Smooth muscle cell (in vitro differentiated cells): Measurements from ENCODE around the gene CLDN5. TPM values are rescaled to one million over a fixed set of nuclear protein-coding genes. Genes with fewer than 3 reads are reported as not detected.

Experiments used
- DNase-seq: peaks from one replicate; lab custom pipeline; 2025; ENCODE audit not compliant: unreplicated experiment; lab: John Stamatoyannopoulos, UW
- H2AFZ ChIP-seq: fragments of 200-600 bp; sonication (generic); 2 replicates; pipeline ENCODE4 v1.6.0; 2016; ENCODE audit warnings: antibody characterized with exemption, low read depth, mild to moderate bottlenecking
- H3F3A ChIP-seq: fragments of 200-600 bp; sonication (generic); 2 replicates; pipeline ENCODE4 v1.6.0; 2017; ENCODE audit warnings: antibody characterized with exemption, low read depth
- H3K27ac ChIP-seq: fragments of 200-600 bp; sonication (generic); 2 replicates; pipeline ENCODE4 v1.5.1; 2016; ENCODE audit warnings: low read depth, mild to moderate bottlenecking
- H3K27me3 ChIP-seq: fragments of 200-600 bp; sonication (generic); 2 replicates; pipeline ENCODE4 v1.6.1; 2016; ENCODE audit warnings: low read depth, mild to moderate bottlenecking
- H3K36me3 ChIP-seq: fragments of 200-600 bp; sonication (generic); 2 replicates; pipeline ENCODE4 v1.5.1; 2016; ENCODE audit warnings: low read depth
- H3K4me1 ChIP-seq: fragments of 200-600 bp; sonication (generic); 2 replicates; pipeline ENCODE4 v1.5.1; 2016; ENCODE audit warnings: low read depth
- H3K4me2 ChIP-seq: fragments of 200-600 bp; sonication (generic); 2 replicates; pipeline ENCODE4 v1.6.0; 2016; ENCODE audit warnings: mild to moderate bottlenecking
- H3K4me3 ChIP-seq: fragments of 200-600 bp; sonication (generic); 2 replicates; pipeline ENCODE4 v1.5.1; 2016; ENCODE audit warnings: mild to moderate bottlenecking
- H3K79me2 ChIP-seq: fragments of 200-600 bp; sonication (generic); 2 replicates; pipeline ENCODE4 v1.6.0; 2016; ENCODE audit warnings: low read depth, mild to moderate bottlenecking
- H3K9ac ChIP-seq: fragments of 200-600 bp; sonication (generic); 2 replicates; pipeline ENCODE4 v1.6.0; 2016; ENCODE audit warnings: low read depth
- H3K9me3 ChIP-seq: fragments of 200-600 bp; sonication (generic); replicated peaks from 2 replicates; pipeline ENCODE4 v1.5.1; 2016; ENCODE audit warnings: low read depth
- H4K20me1 ChIP-seq: fragments of 200-600 bp; sonication (generic); 2 replicates; pipeline ENCODE4 v1.6.0; 2016; ENCODE audit warnings: low read depth
- WGBS: methylation state at CpG from one replicate; pipeline ENCODE4 v1.1.7; 2016; ENCODE audit warnings: low lambda C conversion rate; 5-methylcytosine and 5-hydroxymethylcytosine counted together
- polyA plus RNA-seq: library from polyadenylated mRNA; unstranded; fragments of >200 nt; fragmentation: Nextera tagmentation; extraction: Ambion mirVana; gene quantifications from 2 replicates; pipeline ENCODE4 v1.2.1, GENCODE V29; 2016
- total RNA-seq: library from RNA; depleted of rRNA; stranded (reverse); fragments of >200 nt; gene quantifications from 2 replicates; pipeline ENCODE4 v1.2.3, GENCODE V29; 2014
- TF ChIP-seq, protein P1 (sequence below): fragments of 200-600 bp; sonication (generic); IDR thresholded peaks from 2 replicates; pipeline ENCODE4 v1.5.1; 2017; ENCODE audit warnings: borderline replicate concordance, mild to moderate bottlenecking, antibody characterized with exemption; ENCODE audit not compliant: insufficient read depth, poor library complexity, severe bottlenecking

CLDN5 gene
- total and polyA plus RNA-seq, 2 experiments from 2014 or later = 0.11 TPM; not detected in 1

DNA sequence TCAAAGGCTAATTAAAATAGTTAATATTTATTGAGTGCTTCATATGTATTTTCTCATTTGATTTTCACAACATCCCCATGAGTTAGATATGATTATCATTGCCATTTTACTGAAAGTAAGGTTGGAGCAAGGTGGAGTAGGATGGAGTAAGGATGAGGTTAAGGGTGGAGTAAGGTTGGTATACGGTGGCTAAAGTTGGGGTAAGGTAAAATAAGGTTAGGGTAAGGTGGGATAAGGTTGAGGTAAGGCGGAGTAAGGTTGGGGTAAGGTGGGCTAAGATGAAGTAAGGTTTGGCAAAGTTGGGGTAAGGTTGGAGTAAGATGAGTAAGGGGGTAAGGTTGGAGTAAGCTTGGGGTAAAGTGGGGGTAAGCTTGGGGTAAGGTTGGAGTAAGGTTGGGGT is 45.8 kb upstream of the CLDN5 start:
- 95% methylated on average over 2 of the region's 2 CpGs for WGBS
- no peak overlapping the region for H3K27ac ChIP-seq
- DNase-seq = no peak
- H3K9ac ChIP-seq = no peak overlapping the region
- H2AFZ ChIP-seq = no peak overlapping the region
- H4K20me1 ChIP-seq = no peaks in the 10 kb centered on the region
- no peak overlapping the region for H3K4me3 ChIP-seq
- no peaks in the 10 kb centered on the region for H3K79me2 ChIP-seq
- H3K4me1 ChIP-seq = no peaks in the 10 kb centered on the region
- H3K27me3 ChIP-seq = no peaks in the 10 kb centered on the region
- H3K36me3 ChIP-seq = no peaks in the 10 kb centered on the region
- H3F3A ChIP-seq = no peaks in the 10 kb centered on the region
- H3K4me2 ChIP-seq = no peak overlapping the region
- TF ChIP-seq, protein P1, sequence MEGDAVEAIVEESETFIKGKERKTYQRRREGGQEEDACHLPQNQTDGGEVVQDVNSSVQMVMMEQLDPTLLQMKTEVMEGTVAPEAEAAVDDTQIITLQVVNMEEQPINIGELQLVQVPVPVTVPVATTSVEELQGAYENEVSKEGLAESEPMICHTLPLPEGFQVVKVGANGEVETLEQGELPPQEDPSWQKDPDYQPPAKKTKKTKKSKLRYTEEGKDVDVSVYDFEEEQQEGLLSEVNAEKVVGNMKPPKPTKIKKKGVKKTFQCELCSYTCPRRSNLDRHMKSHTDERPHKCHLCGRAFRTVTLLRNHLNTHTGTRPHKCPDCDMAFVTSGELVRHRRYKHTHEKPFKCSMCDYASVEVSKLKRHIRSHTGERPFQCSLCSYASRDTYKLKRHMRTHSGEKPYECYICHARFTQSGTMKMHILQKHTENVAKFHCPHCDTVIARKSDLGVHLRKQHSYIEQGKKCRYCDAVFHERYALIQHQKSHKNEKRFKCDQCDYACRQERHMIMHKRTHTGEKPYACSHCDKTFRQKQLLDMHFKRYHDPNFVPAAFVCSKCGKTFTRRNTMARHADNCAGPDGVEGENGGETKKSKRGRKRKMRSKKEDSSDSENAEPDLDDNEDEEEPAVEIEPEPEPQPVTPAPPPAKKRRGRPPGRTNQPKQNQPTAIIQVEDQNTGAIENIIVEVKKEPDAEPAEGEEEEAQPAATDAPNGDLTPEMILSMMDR = no peak
- H3K9me3 ChIP-seq = no peaks in the 10 kb centered on the region

DNA sequence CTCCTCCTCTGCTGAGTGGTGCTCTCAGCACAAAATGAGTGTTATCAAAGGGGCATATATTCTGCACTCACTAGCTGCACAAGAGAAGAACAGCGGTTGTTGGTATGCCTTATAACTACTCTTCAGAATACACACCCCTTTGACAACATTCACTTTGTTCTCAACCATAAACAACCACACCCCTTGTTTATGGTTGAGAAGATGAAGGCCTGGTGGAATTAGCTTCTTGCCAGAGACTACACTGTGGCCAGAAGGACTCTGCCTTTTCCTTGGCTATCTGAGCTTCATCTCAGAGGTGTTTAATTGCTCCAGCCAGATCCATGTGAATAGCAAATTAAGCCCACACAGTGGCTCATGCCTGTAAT is 45.0 kb upstream of the CLDN5 start:
- Histone ChIP-seq H3K9ac (no peak overlapping the region), H3K27me3 (no peaks in the 10 kb centered on the region), H4K20me1 (no peaks in the 10 kb centered on the region), H3K79me2 (no peaks in the 10 kb centered on the region), H2AFZ (no peak overlapping the region), H3K27ac (no peak overlapping the region), H3K4me1 (no peaks in the 10 kb centered on the region), H3K4me2 (no peak overlapping the region), H3K9me3 (no peaks in the 10 kb centered on the region), H3K4me3 (no peak overlapping the region), H3K36me3 (no peaks in the 10 kb centered on the region), H3F3A (no peaks in the 10 kb centered on the region)
- WGBS = 94% methylated on average over 1 of the region's 1 CpG
- TF ChIP-seq, protein P1 = no peak
- no peak for DNase-seq

DNA sequence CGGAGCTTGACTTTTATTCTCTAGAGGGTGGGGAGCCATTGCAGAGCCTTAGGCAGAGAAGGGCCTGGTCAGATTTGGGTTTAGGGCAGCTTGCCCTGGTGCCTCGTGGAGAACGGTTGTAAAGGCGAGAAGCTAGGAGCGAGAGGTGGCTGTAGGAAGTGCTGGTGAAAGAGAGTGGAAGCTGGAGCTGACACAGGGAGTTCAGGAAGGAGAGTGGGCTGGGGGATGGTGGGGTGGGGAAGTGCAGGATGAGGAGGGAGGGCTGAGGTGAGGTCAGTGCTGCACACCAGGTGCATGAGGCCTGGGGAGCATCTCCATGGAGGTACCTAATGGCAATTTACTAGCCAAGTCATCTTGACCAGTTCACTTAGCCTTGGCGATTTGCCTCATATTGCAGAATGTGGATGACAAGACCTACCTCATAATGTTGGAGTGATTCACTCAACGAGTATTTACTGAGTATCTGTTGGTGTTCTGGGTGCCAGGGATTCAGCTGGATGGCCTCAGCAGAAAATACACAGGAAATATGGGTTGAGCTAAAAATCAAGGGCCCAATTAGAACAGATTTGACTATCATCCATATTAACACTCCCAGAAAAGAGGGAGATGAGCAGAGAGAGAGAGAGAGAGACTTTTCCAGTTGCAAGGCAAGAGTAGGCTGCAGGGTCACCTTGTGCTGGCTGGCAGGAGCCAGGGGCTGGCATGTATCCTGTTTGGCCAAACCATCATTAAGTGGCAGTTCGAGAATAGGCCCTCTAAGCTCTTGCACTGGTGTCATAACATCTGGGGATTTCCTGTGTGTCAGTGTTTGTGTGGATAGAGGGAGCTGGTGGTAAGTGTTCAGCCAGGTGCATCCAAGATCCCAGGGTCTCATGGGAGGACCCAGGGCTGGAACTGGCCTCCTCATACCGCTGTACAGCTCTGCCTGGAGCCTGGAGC is 44.4 kb upstream of the CLDN5 start:
- no peaks in the 10 kb centered on the region for H3F3A ChIP-seq
- TF ChIP-seq, protein P1 = no peak
- H3K79me2 ChIP-seq = no peaks in the 10 kb centered on the region
- DNase-seq = no peak
- no peaks in the 10 kb centered on the region for H3K27me3 ChIP-seq
- no peaks in the 10 kb centered on the region for H3K9me3 ChIP-seq
- H3K4me2 ChIP-seq = no peak overlapping the region
- H2AFZ ChIP-seq = no peak overlapping the region
- no peak overlapping the region for H3K27ac ChIP-seq
- no peak overlapping the region for H3K9ac ChIP-seq
- H3K4me3 ChIP-seq = no peak overlapping the region
- 83% methylated on average over 9 of the region's 9 CpGs for WGBS
- no peaks in the 10 kb centered on the region for H3K36me3 ChIP-seq
- no peaks in the 10 kb centered on the region for H4K20me1 ChIP-seq
- no peaks in the 10 kb centered on the region for H3K4me1 ChIP-seq
